Peyer's patch (tissue), 4 donors: Measurements from ENCODE around the gene DPM2. TPM values are rescaled to one million over a fixed set of nuclear protein-coding genes. Genes with fewer than 3 reads are reported as not detected.

Experiments used
- DNase-seq, 3 donors: peaks; one replicate each; pipeline ENCODE4 v3.0.0-alpha.2; 2017 to 2019
- H3K27ac ChIP-seq, 4 donors: fragments of 200-600 bp; sonication (generic); one replicate each; pipeline ENCODE4 v1.5.1; 2016 to 2019
- H3K27me3 ChIP-seq, 2 donors: fragments of 200-600 bp; sonication (generic); one replicate each; pipeline ENCODE4 v1.5.1; 2019
- H3K36me3 ChIP-seq, 3 donors: fragments of 200-600 bp; sonication (generic); one replicate each; pipeline ENCODE4 v1.5.1; 2016 to 2019
- H3K4me1 ChIP-seq, 4 donors: fragments of 200-600 bp; sonication (generic); one replicate each; pipeline ENCODE4 v1.5.1; 2016 to 2019
- H3K4me3 ChIP-seq, 4 donors: fragments of 200-600 bp; sonication (generic); 1 replicate in 3 of 4; 2 replicates in 1 of 4; pipeline ENCODE4 v1.5.1; 2016 to 2019; ENCODE audit warnings: mild to moderate bottlenecking in 1 of 4
- H3K9me3 ChIP-seq, 4 donors: fragments of 200-600 bp; sonication (generic); one replicate each; pipeline ENCODE4 v1.5.1; 2016 to 2019; ENCODE audit warnings: mild to moderate bottlenecking in 1 of 4
- POLR2A ChIP-seq, 2 donors: fragments of 450-650 bp; IDR thresholded peaks; one replicate each; pipeline ENCODE4 v1.5.1; 2017; ENCODE audit warnings: antibody characterized with exemption in 2 of 2, mild to moderate bottlenecking in 2 of 2, moderate library complexity in 2 of 2
- total RNA-seq, 4 donors: library from RNA; depleted of rRNA; stranded (reverse); fragments of >200 nt; gene quantifications; one replicate each; pipeline ENCODE4 v1.1.0, GENCODE V29; 2016
- TF ChIP-seq, protein P1 (sequence below), 6 experiments: fragments of 450-650 bp in 4 of 6; fragments of 200-600 bp in 2 of 6; sonication (generic) in 1 of 6; IDR thresholded peaks; one replicate each; pipeline ENCODE4 v1.5.1; 2017 to 2019; ENCODE audit warnings: antibody characterized with exemption in 6 of 6, mild to moderate bottlenecking in 3 of 6, moderate library complexity in 1 of 6

Gene DPM2
- total RNA-seq, 4 donors from 2014 or later = 20.6 to 27.3 (median 22.1) TPM

DNA sequence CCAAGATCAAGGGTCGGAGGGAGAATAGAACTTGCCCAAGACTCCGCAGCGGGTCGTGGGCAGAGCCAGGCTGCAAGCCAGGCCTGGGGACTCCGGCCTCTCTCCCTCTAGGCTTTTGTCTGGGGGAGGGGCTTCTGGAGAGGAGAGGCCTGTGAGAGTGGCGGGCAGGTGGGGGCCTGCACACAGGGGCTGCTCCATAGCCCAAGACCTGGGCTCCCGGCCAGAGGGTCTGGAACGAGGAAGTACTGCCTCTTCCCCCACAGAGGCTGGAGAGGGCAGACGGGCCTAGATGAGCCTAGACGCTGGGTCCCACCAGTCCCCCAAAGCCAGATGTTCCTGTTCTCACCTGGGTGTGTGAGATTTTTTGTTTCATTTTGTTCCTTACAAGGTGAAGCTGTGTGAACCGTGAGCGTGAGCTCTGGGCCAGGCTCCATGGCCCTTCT lies 33.1 kb downstream of the DPM2 start:
- Histone ChIP-seq H3K4me3 (peak overlapping the region; percentile 9 to 34 (median 16)), H3K36me3 (peaks cover 0 to 9% (median 0%) of the 10 kb centered on the region in 3 donors), H3K9me3 (no peaks in the 10 kb centered on the region), H3K27ac (peak overlapping the region; percentile 76 to 96 (median 88)), H3K4me1 (peaks cover 0 to 57% (median 52%) of the 10 kb centered on the region in 4 donors), H3K27me3 (no peaks in the 10 kb centered on the region)
- no peak for TF ChIP-seq POLR2A (IDR thresholded peaks at IDR 0.05)
- TF ChIP-seq, protein P1, sequence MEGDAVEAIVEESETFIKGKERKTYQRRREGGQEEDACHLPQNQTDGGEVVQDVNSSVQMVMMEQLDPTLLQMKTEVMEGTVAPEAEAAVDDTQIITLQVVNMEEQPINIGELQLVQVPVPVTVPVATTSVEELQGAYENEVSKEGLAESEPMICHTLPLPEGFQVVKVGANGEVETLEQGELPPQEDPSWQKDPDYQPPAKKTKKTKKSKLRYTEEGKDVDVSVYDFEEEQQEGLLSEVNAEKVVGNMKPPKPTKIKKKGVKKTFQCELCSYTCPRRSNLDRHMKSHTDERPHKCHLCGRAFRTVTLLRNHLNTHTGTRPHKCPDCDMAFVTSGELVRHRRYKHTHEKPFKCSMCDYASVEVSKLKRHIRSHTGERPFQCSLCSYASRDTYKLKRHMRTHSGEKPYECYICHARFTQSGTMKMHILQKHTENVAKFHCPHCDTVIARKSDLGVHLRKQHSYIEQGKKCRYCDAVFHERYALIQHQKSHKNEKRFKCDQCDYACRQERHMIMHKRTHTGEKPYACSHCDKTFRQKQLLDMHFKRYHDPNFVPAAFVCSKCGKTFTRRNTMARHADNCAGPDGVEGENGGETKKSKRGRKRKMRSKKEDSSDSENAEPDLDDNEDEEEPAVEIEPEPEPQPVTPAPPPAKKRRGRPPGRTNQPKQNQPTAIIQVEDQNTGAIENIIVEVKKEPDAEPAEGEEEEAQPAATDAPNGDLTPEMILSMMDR (IDR thresholded peaks at IDR 0.05) = no peak
- no peak for DNase-seq

DNA sequence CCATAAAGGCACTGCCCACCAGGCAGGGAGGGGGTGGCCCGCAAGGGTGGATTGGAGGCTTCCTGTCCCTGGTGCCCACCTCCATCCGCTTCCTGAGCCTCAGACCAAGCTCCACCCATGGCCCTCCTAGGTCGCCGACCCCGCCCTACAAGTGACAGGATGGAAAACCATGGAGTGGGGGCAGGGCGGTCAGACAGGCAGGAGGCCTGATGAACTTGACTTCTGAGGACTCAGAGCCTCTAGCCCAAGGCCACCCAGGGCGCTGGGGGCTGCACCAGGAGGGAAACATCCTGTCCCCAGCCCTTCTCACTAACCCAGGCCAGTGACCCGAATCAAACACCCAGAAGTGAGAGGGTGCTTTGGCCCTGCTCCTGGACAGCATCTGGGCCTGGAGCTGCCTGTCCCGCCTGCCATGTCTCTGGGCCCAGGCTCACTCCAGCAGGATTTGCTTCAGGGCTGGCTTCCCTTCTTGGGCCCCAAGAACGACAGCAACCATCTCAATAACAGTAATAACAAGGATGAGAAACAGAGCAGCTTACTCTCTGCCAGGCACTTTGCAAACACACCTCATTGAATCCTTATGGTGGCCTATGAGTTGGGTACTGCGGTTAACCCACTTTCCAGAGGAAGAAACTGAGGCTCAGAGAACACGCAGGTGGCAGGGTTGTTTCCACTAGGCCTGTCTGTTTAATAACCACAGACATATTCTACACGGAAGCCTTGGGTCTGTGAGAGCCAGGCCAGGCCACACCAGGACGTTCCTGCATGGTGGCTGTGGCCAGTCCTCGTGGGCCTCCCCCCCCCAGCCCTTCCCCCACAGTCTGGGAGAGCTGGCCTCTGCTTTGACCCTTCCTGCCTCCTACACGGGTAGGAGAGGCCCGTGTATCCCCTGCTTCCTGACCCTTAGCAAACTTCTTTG lies 33.8 kb downstream of the DPM2 start:
- peak; percentile 73 to 96 (median 96) for DNase-seq
- Histone ChIP-seq H3K9me3 (no peaks in the 10 kb centered on the region), H3K27me3 (no peaks in the 10 kb centered on the region), H3K4me1 (peaks cover 0 to 59% (median 54%) of the 10 kb centered on the region in 4 donors), H3K36me3 (peaks cover 0 to 8% (median 0%) of the 10 kb centered on the region in 3 donors), H3K4me3 (peak overlapping the region in 3 of 4 donors; percentile 10 to 34 (median 22)), H3K27ac (peak overlapping the region; percentile 76 to 96 (median 88))
- TF ChIP-seq, protein P1 (IDR thresholded peaks at IDR 0.05) = no peak
- no peak for TF ChIP-seq POLR2A (IDR thresholded peaks at IDR 0.05)

DNA sequence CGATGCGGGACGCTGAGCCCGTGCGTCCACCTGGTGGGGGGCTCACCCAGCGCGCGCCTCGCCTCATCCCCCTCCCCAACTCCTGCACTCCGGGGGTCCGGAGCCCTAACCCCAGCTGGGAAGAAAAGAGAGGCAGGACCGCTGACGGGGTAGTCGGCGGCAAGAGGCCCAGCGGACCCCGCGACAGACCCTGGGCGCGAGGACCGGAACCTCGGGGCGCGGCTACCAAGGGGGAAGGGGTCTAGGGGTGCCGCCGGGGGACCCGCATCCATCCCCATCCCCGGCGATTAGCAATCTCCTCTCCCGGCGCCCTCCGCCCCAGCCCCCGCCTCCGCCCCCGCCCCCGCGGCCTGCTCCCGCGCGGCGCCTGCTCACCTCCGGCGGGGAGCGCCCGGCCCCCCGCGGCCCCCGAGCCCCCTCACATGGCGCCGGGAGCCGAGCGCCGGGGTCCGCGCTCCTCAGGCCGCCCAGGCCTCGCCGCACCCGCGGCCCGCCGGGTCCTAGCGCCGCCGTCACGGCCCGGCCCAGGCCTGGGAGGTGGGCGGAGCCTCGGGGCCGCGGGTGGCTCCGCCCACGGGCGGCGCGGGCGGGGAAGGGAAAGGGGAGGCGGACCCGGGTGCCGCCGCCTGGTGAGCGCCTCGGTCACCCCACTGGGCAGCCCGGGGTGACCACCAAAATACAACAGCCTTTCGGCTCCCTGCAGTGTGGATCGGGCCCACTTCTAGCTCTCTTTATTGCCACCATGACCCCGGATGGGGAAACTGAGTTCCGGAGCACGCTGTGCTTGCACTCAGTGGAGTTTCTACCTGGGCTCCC lies 38.3 kb downstream of the DPM2 start, which contains the start of gene ST6GALNAC6:
ST6GALNAC6 (minus strand) TSS at position 476 of the 816 bp plus-strand sequence. CDS start 1,622 bp downstream, outside the sequence.
- no peaks in the 10 kb centered on the region for H3K27me3 ChIP-seq
- peaks cover 0 to 20% (median 0%) of the 10 kb centered on the region in 3 donors for H3K36me3 ChIP-seq
- peak within 1 kb of the TSS; percentile 80 to 91 (median 88) for H3K27ac ChIP-seq
- peaks cover 0 to 59% (median 30%) of the 10 kb centered on the region in 4 donors for H3K4me1 ChIP-seq
- peak within 1 kb of the TSS; percentile 66 to 89 (median 76) for H3K4me3 ChIP-seq
- TF ChIP-seq POLR2A (IDR thresholded peaks at IDR 0.05) = no peak
- TF ChIP-seq, protein P1 (IDR thresholded peaks at IDR 0.05) = peak in 1 of 6 experiments; percentile 3
- H3K9me3 ChIP-seq = no peaks in the 10 kb centered on the region
- DNase-seq = peak; percentile 70 to 83 (median 78)

DNA sequence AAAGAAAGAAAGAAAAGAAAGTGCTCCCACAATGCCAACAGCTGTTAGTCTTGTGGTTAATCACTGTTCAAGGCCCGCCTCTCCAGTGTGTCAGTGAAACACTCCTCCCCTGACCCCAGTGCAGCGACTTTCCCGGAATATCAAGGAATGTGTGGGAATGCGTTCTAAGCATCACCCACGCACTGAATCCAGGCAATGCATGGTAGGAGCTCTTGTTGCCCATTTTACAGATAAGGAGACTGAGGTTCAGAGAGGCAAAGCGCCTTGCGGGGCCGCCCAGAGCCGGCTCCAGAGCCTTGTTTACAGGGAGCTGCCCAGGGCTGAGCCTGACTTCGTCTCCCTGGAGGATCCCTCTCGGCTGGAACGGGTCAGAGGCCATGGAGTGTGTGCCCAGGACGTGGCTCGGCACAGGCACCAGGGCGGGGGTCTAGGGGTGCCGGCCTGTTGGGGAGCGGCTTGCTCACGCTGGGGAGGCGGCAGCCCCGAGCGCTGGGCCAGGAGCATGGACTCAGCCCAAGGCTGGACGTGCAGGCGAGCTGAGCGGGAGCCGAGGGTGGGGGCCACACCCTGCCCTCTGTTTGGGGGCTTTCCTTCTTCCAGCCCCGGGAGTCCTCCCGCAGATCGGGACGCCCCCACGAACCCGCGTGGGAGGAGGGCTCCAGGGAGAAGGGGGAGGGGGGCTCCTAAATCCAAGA lies 39.1 kb downstream of the DPM2 start:
- peak overlapping the region; percentile 66 to 89 (median 76) for H3K4me3 ChIP-seq
- H3K27me3 ChIP-seq = no peaks in the 10 kb centered on the region
- peak in 1 of 3 donors; percentile 57 for DNase-seq
- peaks cover 0 to 27% (median 0%) of the 10 kb centered on the region in 3 donors for H3K36me3 ChIP-seq
- H3K4me1 ChIP-seq = peaks cover 0 to 51% (median 24%) of the 10 kb centered on the region in 4 donors
- peak overlapping the region; percentile 80 to 91 (median 88) for H3K27ac ChIP-seq
- TF ChIP-seq, protein P1 (IDR thresholded peaks at IDR 0.05) = no peak
- TF ChIP-seq POLR2A (IDR thresholded peaks at IDR 0.05) = no peak
- no peaks in the 10 kb centered on the region for H3K9me3 ChIP-seq
